IMR-90 (cell line): ENCODE data around the gene TMEM259. TPM values are rescaled to one million over a fixed set of nuclear protein-coding genes. Genes with fewer than 3 reads are reported as not detected.

Experiments
- ATAC-seq: fragments of 200-7000 bp; cut with Tn5 transposase; 2 replicates; pipeline ENCODE4 v1.9.1; 2020; ENCODE audit warnings: low read depth, mild to moderate bottlenecking, moderate library complexity
- BruUV-seq: library from RNA; stranded (reverse); fragments of 400-500 nt; replicated peaks from 2 replicates; lab custom pipeline; 2021; lab: Mats Ljungman, UMichigan
- CTCF ChIA-PET: fragments of 300-600 bp; formaldehyde crosslinking; extraction: SDS; loops from one replicate; lab custom pipeline; 2021; ENCODE audit warnings: antibody characterized with exemption; lab: Yijun Ruan, JAX
- POLR2A ChIA-PET: fragments of 300-600 bp; sonication (Branson Sonifier 250); formaldehyde crosslinking; loops from one replicate; lab custom pipeline; 2022; ENCODE audit warnings: antibody characterized with exemption; ENCODE audit not compliant: unreplicated experiment; lab: Charles Lee
- DNase-seq: peaks from one replicate; pipeline ENCODE4 v3.0.0; 2013
- H2AFZ ChIP-seq: replicated peaks from 2 replicates; pipeline ENCODE3; 2013; ENCODE audit warnings: low read length, mild to moderate bottlenecking; ENCODE audit not compliant: poor library complexity
- H2AK5ac ChIP-seq: 2 replicates; pipeline ENCODE4 v1.6.1; 2013; ENCODE audit warnings: low read depth, low read length, inconsistent platforms
- H2AK9ac ChIP-seq: replicated peaks from 2 replicates; pipeline ENCODE3; 2013; ENCODE audit warnings: mild to moderate bottlenecking, low read depth, low read length, moderate library complexity; ENCODE audit not compliant: poor library complexity
- H2BK120ac ChIP-seq: 2 replicates; pipeline ENCODE4 v1.6.1; 2013; ENCODE audit warnings: low read depth, low read length, inconsistent platforms
- H2BK15ac ChIP-seq: 3 replicates; pipeline ENCODE4 v1.6.1; 2013; ENCODE audit warnings: low read depth, low read length, inconsistent platforms
- H2BK20ac ChIP-seq: 2 replicates; pipeline ENCODE4 v1.6.1; 2013; ENCODE audit warnings: low read depth, mild to moderate bottlenecking, inconsistent platforms, low read length, moderate library complexity
- H2BK5ac ChIP-seq: 2 replicates; pipeline ENCODE4 v1.6.1; 2013; ENCODE audit warnings: mild to moderate bottlenecking, low read depth, low read length, inconsistent platforms; ENCODE audit not compliant: poor library complexity, severe bottlenecking
- H3K14ac ChIP-seq: replicated peaks from 2 replicates; pipeline ENCODE4 v1.6.1; 2013; ENCODE audit warnings: low read depth, low read length, inconsistent platforms
- H3K18ac ChIP-seq: 2 replicates; pipeline ENCODE4 v1.6.1; 2013; ENCODE audit warnings: low read depth, low read length, control low read depth
- H3K23ac ChIP-seq: 2 replicates; pipeline ENCODE4 v1.6.1; 2013; ENCODE audit warnings: low read depth, low read length, inconsistent platforms
- H3K27ac ChIP-seq: 2 replicates; pipeline ENCODE4 v1.5.1; 2013; ENCODE audit warnings: mild to moderate bottlenecking, control low read depth, low read length; ENCODE audit not compliant: insufficient read depth
- H3K27me3 ChIP-seq: 2 replicates; pipeline ENCODE4 v1.6.1; 2013; ENCODE audit warnings: low read length; ENCODE audit not compliant: control insufficient read depth, insufficient read depth
- H3K36me3 ChIP-seq: 2 replicates; pipeline ENCODE4 v1.6.1; 2013; ENCODE audit warnings: low read length, mixed read lengths; ENCODE audit not compliant: control insufficient read depth, insufficient read depth
- H3K4ac ChIP-seq: 2 replicates; pipeline ENCODE4 v1.6.1; 2013; ENCODE audit warnings: low read depth, low read length, inconsistent platforms
- H3K4me1 ChIP-seq: 2 replicates; pipeline ENCODE4 v1.6.1; 2013; ENCODE audit warnings: low read length, mixed read lengths; ENCODE audit not compliant: control insufficient read depth, insufficient read depth
- H3K4me2 ChIP-seq: 2 replicates; pipeline ENCODE4 v1.6.1; 2013; ENCODE audit warnings: low read depth, mild to moderate bottlenecking, control low read depth, low read length, moderate library complexity
- H3K4me3 ChIP-seq: 2 replicates; pipeline ENCODE4 v1.5.1; 2013; ENCODE audit warnings: low read depth, mild to moderate bottlenecking, control low read depth, low read length, moderate library complexity; ENCODE audit not compliant: insufficient read depth
- H3K56ac ChIP-seq: 2 replicates; pipeline ENCODE4 v1.6.1; 2013; ENCODE audit warnings: low read length, inconsistent platforms; ENCODE audit not compliant: insufficient read depth; ENCODE audit errors: extremely low read depth
- H3K79me1 ChIP-seq, 2 experiments: 2 replicates each; pipeline ENCODE4 v1.6.1; 2013; ENCODE audit warnings: low read length in 2 of 2, inconsistent platforms in 1 of 2, low read depth in 1 of 2
- H3K9ac ChIP-seq: 2 replicates; pipeline ENCODE4 v1.6.1; 2013; ENCODE audit warnings: low read depth, low read length, control low read depth
- H3K9me1 ChIP-seq: 2 replicates; pipeline ENCODE4 v1.6.1; 2013; ENCODE audit warnings: low read length, inconsistent platforms; ENCODE audit not compliant: insufficient read depth
- H3K9me3 ChIP-seq: 2 replicates; pipeline ENCODE4 v1.6.1; 2013; ENCODE audit warnings: low read length; ENCODE audit not compliant: control insufficient read depth, insufficient read depth
- H4K20me1 ChIP-seq: 2 replicates; pipeline ENCODE4 v1.6.1; 2013; ENCODE audit warnings: low read length, inconsistent platforms; ENCODE audit not compliant: insufficient read depth
- H4K5ac ChIP-seq: 2 replicates; pipeline ENCODE4 v1.6.1; 2013; ENCODE audit warnings: mild to moderate bottlenecking, low read depth, low read length, control low read depth
- H4K8ac ChIP-seq, 2 experiments: 2 replicates each; pipeline ENCODE4 v1.6.1; 2013; ENCODE audit warnings: low read depth in 2 of 2, low read length in 2 of 2, control low read depth in 1 of 2, inconsistent platforms in 1 of 2
- H4K91ac ChIP-seq: 2 replicates; pipeline ENCODE4 v1.6.1; 2013; ENCODE audit warnings: low read depth, low read length, inconsistent platforms; ENCODE audit not compliant: insufficient read depth
- BHLHE40 ChIP-seq: fragments of 150-350 bp; IDR thresholded peaks from 2 replicates; pipeline ENCODE4 v1.6.1; 2016; ENCODE audit warnings: mild to moderate bottlenecking, low read depth, low read length
- FOS ChIP-seq: fragments of 150-350 bp; IDR thresholded peaks from 2 replicates; pipeline ENCODE4 v1.6.1; 2016; ENCODE audit warnings: low read depth, low read length
- MAFK ChIP-seq: IDR thresholded peaks from 2 replicates; pipeline ENCODE4 v1.6.1; 2012; ENCODE audit warnings: low read depth, low read length, improper control_type of control experiment
- MAZ ChIP-seq: IDR thresholded peaks from 2 replicates; pipeline ENCODE4 v1.6.1; 2012; ENCODE audit warnings: low read depth, mild to moderate bottlenecking, low read length, improper control_type of control experiment, moderate library complexity, borderline replicate concordance
- MXI1 ChIP-seq: IDR thresholded peaks from 2 replicates; pipeline ENCODE4 v1.6.1; 2012; ENCODE audit warnings: low read depth, mild to moderate bottlenecking, low read length, moderate library complexity, borderline replicate concordance
- POLR2A ChIP-seq: IDR thresholded peaks from 2 replicates; pipeline ENCODE4 v1.6.1; 2012; ENCODE audit warnings: mild to moderate bottlenecking, low read depth, low read length
- RFX5 ChIP-seq: IDR thresholded peaks from 2 replicates; pipeline ENCODE4 v1.8.0; 2012; ENCODE audit warnings: low read depth, mild to moderate bottlenecking, low read length, moderate library complexity
- SMC3 ChIP-seq: fragments of 150-350 bp; IDR thresholded peaks from 2 replicates; pipeline ENCODE4 v1.6.1; 2016; ENCODE audit warnings: low read depth, mild to moderate bottlenecking, antibody characterized with exemption, low read length, moderate library complexity
- WGBS, 2 experiments: methylation state at CpG; one replicate each; pipeline versions ENCODE4 v1.1.5 to v1.1.7; 2013; ENCODE audit warnings: missing lambda C conversion rate in 2 of 2; ENCODE audit not compliant: insufficient read length in 1 of 2; ENCODE audit errors: extremely low coverage in 2 of 2; 5-methylcytosine and 5-hydroxymethylcytosine counted together
- dilution Hi-C: fragments of 300-500 bp; cut with HindIII; formaldehyde crosslinking; loops from one replicate; pipeline ENCODE4 v1.14.3; 2018; ENCODE audit warnings: low sequenced_read_pairs; ENCODE audit not compliant: unreplicated experiment
- in situ Hi-C: fragments of 300-500 bp; cut with MboI; formaldehyde crosslinking; loops from 3 replicates; pipeline ENCODE4 v1.14.3; 2019; ENCODE audit warnings: low sequenced_read_pairs, inconsistent platforms, mixed read lengths
- intact Hi-C: fragments of 100-400 bp; cut with micrococcal nuclease; formaldehyde crosslinking; loops from 2 replicates; pipeline ENCODE4 v1.10.0; 2022
- polyA plus RNA-seq, 3 experiments: library from polyadenylated mRNA; depleted of rRNA; stranded (reverse); fragments of >200 nt; gene quantifications; 2 replicates each; pipeline ENCODE4 v1.2.3, GENCODE V29; 2012; ENCODE audit warnings: low replicate concordance in 1 of 3
- total RNA-seq: library from RNA; depleted of rRNA; stranded (reverse); fragments of >200 nt; gene quantifications from 2 replicates; pipeline ENCODE4 v1.2.3, GENCODE V29; 2012
- TF ChIP-seq, protein P1 (sequence below): conservative IDR thresholded peaks from 2 replicates; pipeline ENCODE4 v1.5.1; 2012; ENCODE audit warnings: mild to moderate bottlenecking, low read depth, low read length, improper control_type of control experiment
- TF ChIP-seq, protein P2 (sequence below): fragments of 150-350 bp; IDR thresholded peaks from 2 replicates; pipeline ENCODE4 v1.6.1; 2017; ENCODE audit warnings: mild to moderate bottlenecking, antibody characterized with exemption, low read length, low read depth

Gene TMEM259
- total and polyA plus RNA-seq, 2 of the 4 experiments (the other 2 are of a cell fraction) = 22.6 to 153 TPM

DNA sequence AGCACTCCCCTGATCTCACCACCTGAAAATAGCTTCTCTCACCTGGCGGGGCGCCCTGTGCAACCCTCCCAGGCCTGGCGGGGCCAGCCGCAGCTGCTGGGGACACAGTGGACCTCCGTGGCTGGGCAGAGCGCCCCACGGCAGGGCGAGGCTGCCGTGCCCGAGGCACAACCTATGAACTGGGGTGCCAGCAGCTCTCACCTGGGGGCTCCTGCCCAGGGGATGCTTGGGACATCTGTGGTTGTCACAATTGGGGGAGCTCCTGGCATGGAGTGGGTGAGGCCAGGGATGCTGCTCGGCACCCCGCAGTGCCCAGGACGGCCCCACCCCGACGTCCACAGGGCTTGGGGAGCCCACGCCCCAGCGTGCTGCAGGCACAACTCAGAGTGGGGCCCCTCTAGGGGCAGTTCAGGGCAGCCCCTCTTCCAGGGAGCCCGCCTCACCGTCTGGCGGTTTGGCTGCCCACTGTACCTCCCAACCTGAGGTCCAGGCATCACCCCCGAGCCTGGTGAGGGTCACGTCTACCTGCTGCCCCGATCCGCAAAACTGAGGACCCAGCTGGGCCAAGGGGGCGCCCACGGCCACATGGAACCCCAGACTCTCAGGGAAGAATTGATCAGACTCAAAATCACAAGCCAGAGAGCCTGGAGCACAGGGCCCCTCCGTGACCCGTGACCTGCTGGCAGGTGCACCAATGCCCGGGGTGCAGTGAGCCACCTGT, 5.7 kb downstream of the TMEM259 start:
- WGBS, 2 experiments = 96% methylated on average over 11 of the region's 29 CpGs; no CpG with 5 or more reads in 1 of the 2 experiments
- DNase-seq (no peak), ATAC-seq (no peak)
- no peak overlapping the region for H3K23ac ChIP-seq
- H4K20me1 ChIP-seq = peaks cover 77% of the 10 kb centered on the region
- H2AFZ ChIP-seq = no peak overlapping the region
- no peak overlapping the region for H3K14ac ChIP-seq
- dilution Hi-C loops = no loop called here
- no peak overlapping the region for H4K91ac ChIP-seq
- no peaks in the 10 kb centered on the region for H3K9me3 ChIP-seq
- no TSS peak for BruUV-seq
- no peak overlapping the region for H2AK9ac ChIP-seq
- H3K9ac ChIP-seq = no peak overlapping the region
- no peak overlapping the region for H3K4me2 ChIP-seq
- no peak overlapping the region for H4K5ac ChIP-seq
- TF ChIP-seq, protein P1, sequence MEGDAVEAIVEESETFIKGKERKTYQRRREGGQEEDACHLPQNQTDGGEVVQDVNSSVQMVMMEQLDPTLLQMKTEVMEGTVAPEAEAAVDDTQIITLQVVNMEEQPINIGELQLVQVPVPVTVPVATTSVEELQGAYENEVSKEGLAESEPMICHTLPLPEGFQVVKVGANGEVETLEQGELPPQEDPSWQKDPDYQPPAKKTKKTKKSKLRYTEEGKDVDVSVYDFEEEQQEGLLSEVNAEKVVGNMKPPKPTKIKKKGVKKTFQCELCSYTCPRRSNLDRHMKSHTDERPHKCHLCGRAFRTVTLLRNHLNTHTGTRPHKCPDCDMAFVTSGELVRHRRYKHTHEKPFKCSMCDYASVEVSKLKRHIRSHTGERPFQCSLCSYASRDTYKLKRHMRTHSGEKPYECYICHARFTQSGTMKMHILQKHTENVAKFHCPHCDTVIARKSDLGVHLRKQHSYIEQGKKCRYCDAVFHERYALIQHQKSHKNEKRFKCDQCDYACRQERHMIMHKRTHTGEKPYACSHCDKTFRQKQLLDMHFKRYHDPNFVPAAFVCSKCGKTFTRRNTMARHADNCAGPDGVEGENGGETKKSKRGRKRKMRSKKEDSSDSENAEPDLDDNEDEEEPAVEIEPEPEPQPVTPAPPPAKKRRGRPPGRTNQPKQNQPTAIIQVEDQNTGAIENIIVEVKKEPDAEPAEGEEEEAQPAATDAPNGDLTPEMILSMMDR = no peak
- no peak for TF ChIP-seq MAZ
- TF ChIP-seq POLR2A = no peak
- TF ChIP-seq SMC3 = no peak
- no peak for TF ChIP-seq BHLHE40
- no peak for TF ChIP-seq FOS
- TF ChIP-seq MAFK = no peak
- TF ChIP-seq, protein P2, sequence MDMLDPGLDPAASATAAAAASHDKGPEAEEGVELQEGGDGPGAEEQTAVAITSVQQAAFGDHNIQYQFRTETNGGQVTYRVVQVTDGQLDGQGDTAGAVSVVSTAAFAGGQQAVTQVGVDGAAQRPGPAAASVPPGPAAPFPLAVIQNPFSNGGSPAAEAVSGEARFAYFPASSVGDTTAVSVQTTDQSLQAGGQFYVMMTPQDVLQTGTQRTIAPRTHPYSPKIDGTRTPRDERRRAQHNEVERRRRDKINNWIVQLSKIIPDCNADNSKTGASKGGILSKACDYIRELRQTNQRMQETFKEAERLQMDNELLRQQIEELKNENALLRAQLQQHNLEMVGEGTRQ = no peak
- no peak for TF ChIP-seq RFX5
- TF ChIP-seq MXI1 = no peak
- H3K4ac ChIP-seq = no peak overlapping the region
- in situ Hi-C loops = no loop called here
- H3K56ac ChIP-seq = no peak overlapping the region
- H3K27me3 ChIP-seq = no peaks in the 10 kb centered on the region
- ChIA-PET POLR2A (interaction anchor here (0.6 kb wide), 1 partner anchor 11 kb away, joined by 3 read pairs; no protein-coding TSS in a partner anchor), CTCF (no interaction called here)
- intact Hi-C loops = no loop called here
- no peak overlapping the region for H3K4me3 ChIP-seq
- no peak overlapping the region for H2AK5ac ChIP-seq
- no peak overlapping the region for H4K8ac ChIP-seq
- H2BK15ac ChIP-seq = no peak overlapping the region
- no peak overlapping the region for H2BK120ac ChIP-seq
- no peak overlapping the region for H2BK20ac ChIP-seq
- no peak overlapping the region for H3K27ac ChIP-seq
- peaks cover 0 to 68% of the 10 kb centered on the region in 2 experiments; a peak in 2 of 4 replicates for H3K79me1 ChIP-seq
- H3K36me3 ChIP-seq = peaks cover 34% of the 10 kb centered on the region
- H3K4me1 ChIP-seq = peaks cover 34% of the 10 kb centered on the region
- H2BK5ac ChIP-seq = no peak overlapping the region
- no peak overlapping the region for H3K18ac ChIP-seq
- peaks cover 9% of the 10 kb centered on the region; the same call in 1 of the 2 replicates for H3K9me1 ChIP-seq
